Naive thymus-derived CD8-positive, alpha-beta T cell (primary cell): ENCODE results near the gene SFT2D1. TPM values are rescaled to one million over a fixed set of nuclear protein-coding genes. Genes with fewer than 3 reads are reported as not detected.

Source experiments
- ATAC-seq, 2 donors: fragments of 150-1000 bp; cut with Tn5 transposase in 1 of 2; sonication (Bioruptor Pico), chemical (Tn5 transposase) in 1 of 2; 1 replicate in 1 of 2; 2 replicates in 1 of 2; pipeline ENCODE4 v1.10.0; 2021; ENCODE audit warnings: mild to moderate bottlenecking in 2 of 2, moderate library complexity in 2 of 2
- POLR2A ChIA-PET: fragments of 350-600 bp; sonication (Branson Sonifier 250); formaldehyde crosslinking; loops from one replicate; lab custom pipeline; 2021; ENCODE audit warnings: antibody characterized with exemption; lab: Charles Lee
- DNase-seq, 10 donors: peaks; one replicate each; pipeline versions ENCODE4 v3.0.0 to v3.0.0-alpha.2; 2020 to 2022
- H3K27ac Mint-ChIP-seq, 10 donors: one replicate each; pipeline ENCODE4 v1.8.0; 2020 to 2022; ENCODE audit warnings: mild to moderate bottlenecking in 10 of 10, mixed read lengths in 10 of 10, moderate library complexity in 4 of 10, inconsistent platforms in 1 of 10
- H3K27me3 Mint-ChIP-seq, 5 donors: one replicate each; pipeline ENCODE4 v1.8.0; 2021 to 2022; ENCODE audit warnings: mixed read lengths in 5 of 5
- H3K36me3 Mint-ChIP-seq, 3 donors: one replicate each; pipeline ENCODE4 v1.8.0; 2020 to 2022; ENCODE audit warnings: mixed read lengths in 3 of 3, mild to moderate bottlenecking in 2 of 3, inconsistent platforms in 1 of 3
- H3K4me1 Mint-ChIP-seq, 4 donors: one replicate each; pipeline ENCODE4 v1.8.0; 2021 to 2022; ENCODE audit warnings: mixed read lengths in 4 of 4
- H3K4me3 Mint-ChIP-seq, 10 donors: one replicate each; pipeline ENCODE4 v1.8.0; 2020 to 2022; ENCODE audit warnings: mild to moderate bottlenecking in 10 of 10, mixed read lengths in 10 of 10, moderate library complexity in 6 of 10, inconsistent platforms in 1 of 10
- H3K9me3 Mint-ChIP-seq, 9 donors: one replicate each; pipeline ENCODE4 v1.8.0; 2020 to 2022; ENCODE audit warnings: mixed read lengths in 9 of 9, mild to moderate bottlenecking in 3 of 9, inconsistent platforms in 1 of 9, moderate library complexity in 1 of 9
- polyA plus RNA-seq, 3 donors: library from polyadenylated mRNA; unstranded; fragments of 300-500 nt; fragmentation: Illumina TruSeq; gene quantifications; one replicate each; pipeline ENCODE4 v1.2.3, GENCODE V29; 2021
- total RNA-seq, 8 experiments: library from RNA in 2 of 8; stranded (reverse) in 2 of 8; gene quantifications; one replicate each; pipeline ENCODE4 v1.2.3 and lab custom pipeline; 2021 to 2026

Gene SFT2D1
- total and polyA plus RNA-seq, 5 experiments from 2014 or later = 28.5 to 58.1 (median 44.2) TPM

DNA sequence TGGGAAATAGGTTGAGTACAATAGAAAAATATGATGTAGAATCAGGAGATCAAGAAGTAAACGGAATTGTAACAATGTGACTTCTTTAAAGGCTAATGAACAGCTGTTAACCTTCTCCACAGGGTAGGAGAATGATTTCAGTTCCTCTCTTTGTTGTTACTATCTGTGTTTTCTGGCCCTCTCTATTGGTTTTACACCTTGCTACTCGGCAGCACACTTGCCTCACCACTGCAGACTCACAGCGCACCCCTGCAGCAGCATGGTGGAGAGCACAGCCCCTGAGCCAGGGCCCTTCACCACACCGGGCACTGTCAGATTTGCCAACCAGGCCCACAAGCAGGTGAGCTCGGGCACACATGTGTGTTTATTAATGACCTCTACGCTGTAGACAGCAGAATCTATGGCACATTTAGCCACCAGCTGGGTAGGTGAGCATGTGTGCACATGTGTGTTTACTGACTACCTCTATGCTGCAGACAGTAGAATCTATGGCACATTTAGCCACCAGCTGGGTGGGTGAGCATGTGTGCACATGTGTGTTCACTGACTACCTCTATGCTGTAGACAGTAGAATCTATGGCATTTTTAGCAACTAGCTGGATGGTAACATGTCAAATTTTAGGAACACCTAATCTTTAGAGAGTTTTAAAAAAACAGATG is 16.8 kb downstream of the SFT2D1 start:
- Mint-ChIP-seq H3K27me3 (no peaks in the 10 kb centered on the region), H3K36me3 (peaks cover 5 to 77% (median 12%) of the 10 kb centered on the region in 3 donors), H3K4me3 (peak overlapping the region in 1 of 10 donors; percentile 22), H3K9me3 (no peaks in the 10 kb centered on the region), H3K27ac (peak overlapping the region in 1 of 10 donors; percentile 11), H3K4me1 (peaks cover 2 to 30% (median 12%) of the 10 kb centered on the region in 4 donors)
- POLR2A ChIA-PET = no interaction called here
- ATAC-seq (no peak), DNase-seq (no peak)

DNA sequence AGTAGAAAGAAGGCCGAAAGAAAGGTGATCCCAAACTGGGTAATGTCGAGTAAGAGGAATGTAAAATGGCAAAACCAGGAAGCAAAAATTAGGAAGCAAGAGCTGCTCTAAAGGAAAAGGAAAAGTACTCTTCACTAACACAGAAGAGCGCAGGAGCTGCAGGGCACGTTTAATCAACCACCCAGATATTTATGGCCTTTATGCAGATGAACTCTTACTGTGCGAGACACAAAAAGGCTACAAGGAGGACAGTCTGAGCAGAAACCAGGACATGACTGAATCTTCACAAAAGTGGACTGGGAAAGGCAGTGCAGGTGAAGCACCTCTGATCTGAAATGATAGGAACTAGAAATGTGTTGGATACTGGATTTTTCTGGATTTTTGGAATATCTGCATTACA is 18.9 kb downstream of the SFT2D1 start:
- Mint-ChIP-seq H3K36me3 (peaks cover 5 to 79% (median 15%) of the 10 kb centered on the region in 3 donors), H3K27me3 (no peaks in the 10 kb centered on the region)
- POLR2A ChIA-PET = no interaction called here

DNA sequence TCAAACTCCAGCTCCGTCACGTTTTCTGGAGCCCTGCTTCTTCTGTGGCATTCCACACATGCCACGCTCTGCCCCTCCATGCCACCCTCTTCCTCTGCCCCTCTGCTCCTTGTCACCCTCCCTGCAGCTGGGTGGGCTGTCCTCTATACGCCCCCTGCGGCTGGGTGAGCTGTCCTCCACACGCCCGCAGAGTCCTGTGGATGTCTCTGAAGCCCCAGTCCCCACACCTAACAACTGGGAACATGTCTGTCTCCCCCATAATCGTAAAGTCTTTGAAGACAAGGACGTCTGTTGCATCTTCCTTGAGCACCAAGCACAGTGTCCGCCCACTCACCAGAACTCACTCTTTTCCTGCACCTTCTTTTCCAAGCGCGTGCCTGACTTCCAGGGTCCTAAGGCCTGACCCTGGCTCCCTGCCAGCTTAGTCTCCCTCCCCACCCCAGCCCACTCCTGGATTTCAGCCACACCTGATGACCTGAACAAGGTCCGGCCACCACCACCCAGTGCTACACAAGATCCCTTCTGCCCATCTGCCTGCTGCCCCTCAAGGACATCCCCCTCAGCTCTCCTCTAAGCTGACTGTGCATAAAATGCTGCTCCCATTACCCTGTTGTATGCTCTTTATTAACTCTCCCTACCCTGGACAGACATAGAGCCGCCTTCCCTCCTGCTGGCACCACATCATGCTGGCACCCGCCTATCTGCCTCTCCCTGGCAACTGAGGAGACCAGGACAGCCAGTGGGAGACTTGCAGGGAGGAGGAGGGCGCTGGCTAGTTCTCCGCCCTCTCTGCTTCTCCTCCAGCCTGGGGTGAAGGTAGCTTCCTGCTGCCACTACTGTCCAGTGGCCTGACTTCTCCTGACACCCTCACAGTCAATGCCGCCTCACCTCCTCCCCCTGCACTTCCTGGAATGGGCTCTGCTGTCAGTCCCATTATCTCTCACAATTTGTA is 23.4 kb downstream of the SFT2D1 start:
- Mint-ChIP-seq H3K4me1 (peaks cover 0 to 8% (median 1%) of the 10 kb centered on the region in 4 donors), H3K4me3 (no peak overlapping the region), H3K36me3 (peaks cover 5 to 42% (median 6%) of the 10 kb centered on the region in 3 donors), H3K9me3 (no peaks in the 10 kb centered on the region), H3K27me3 (no peaks in the 10 kb centered on the region), H3K27ac (peak overlapping the region in 4 of 10 donors; percentile 19 to 75 (median 50))
- POLR2A ChIA-PET = no interaction called here
- ATAC-seq (no peak), DNase-seq (no peak)

More for the DNA sequence above, 18.9 kb downstream of the SFT2D1 start:
- no peaks in the 10 kb centered on the region for H3K9me3 Mint-ChIP-seq
- ATAC-seq (no peak), DNase-seq (no peak)
- peaks cover 6 to 23% (median 9%) of the 10 kb centered on the region in 4 donors for H3K4me1 Mint-ChIP-seq
- H3K27ac Mint-ChIP-seq = peak overlapping the region in 1 of 10 donors; percentile 11
- no peak overlapping the region for H3K4me3 Mint-ChIP-seq

DNA sequence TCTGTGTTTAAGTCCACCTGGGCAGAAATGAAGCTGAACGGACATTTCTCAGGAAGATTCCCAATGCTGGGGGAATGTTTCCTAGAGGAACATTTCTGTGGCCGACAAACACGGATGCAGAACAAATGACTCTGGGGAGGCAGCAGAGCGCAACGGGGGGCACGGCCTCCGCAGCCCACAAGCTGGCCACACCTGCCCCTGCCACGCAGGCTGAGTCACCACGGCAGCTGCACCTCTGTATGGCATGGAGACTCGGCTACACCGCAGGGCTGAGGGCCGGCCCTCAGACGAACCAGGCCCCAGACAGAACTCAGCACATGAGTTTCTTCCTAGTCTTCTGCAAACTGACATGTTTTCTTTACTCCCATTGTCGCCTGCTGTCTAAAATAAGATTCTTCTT is 24.1 kb downstream of the SFT2D1 start:
- Mint-ChIP-seq H3K27ac (peak overlapping the region in 2 of 10 donors; percentile 19 to 75), H3K4me3 (no peak overlapping the region), H3K36me3 (peaks cover 3 to 35% (median 6%) of the 10 kb centered on the region in 3 donors), H3K27me3 (no peaks in the 10 kb centered on the region), H3K4me1 (peaks cover 0 to 7% (median 2%) of the 10 kb centered on the region in 4 donors), H3K9me3 (no peaks in the 10 kb centered on the region)
- ATAC-seq (no peak), DNase-seq (no peak)
- POLR2A ChIA-PET = no interaction called here

DNA sequence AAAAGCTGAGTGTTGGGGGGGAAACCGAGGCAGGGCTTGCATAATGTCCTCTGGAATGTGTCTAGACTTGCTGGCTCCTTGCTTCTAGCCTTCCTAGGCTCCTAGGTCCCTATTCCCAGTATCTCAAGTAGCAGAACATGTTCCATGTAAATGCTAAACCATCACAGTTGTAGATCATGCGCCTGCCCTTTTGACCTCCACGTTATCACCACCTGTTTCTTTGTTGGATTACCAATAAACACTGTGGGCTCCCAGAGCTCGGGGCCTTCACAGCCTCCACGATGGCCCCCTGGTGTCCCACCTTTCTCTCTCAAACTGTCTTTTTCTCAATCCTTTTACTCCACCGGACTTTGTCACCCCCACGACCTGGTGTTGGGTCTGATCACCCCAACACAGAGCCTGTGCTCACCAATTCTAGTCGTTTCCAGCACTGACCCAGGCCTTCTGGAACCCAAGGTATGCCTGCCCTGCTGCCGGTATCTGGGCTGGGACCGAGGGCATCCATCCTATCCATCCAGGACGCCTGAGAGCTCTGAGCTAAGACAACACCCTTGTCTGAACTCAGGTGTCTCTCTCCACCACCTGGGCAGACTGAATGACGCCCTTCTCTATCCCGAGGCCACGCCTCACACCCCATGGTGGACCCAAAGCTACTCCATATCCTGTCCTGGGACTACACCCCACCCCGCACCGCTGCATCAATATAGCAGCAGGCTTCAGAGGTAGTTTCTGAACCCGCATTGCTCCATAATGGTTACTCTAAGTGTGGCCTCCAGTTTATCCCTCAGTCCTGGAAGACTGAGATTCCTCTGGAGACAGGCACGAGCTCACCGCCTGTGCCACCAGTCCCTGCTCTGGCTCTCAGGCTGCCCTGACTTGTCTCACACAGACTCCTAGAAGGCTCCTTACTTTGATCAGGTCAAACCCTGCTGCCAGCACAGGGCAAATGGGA is 24.8 kb downstream of the SFT2D1 start:
- no peak for DNase-seq
- Mint-ChIP-seq H3K4me3 (no peak overlapping the region), H3K9me3 (no peaks in the 10 kb centered on the region), H3K27me3 (no peaks in the 10 kb centered on the region), H3K27ac (peak overlapping the region in 4 of 10 donors; percentile 21 to 54 (median 37)), H3K36me3 (peaks cover 0 to 29% (median 6%) of the 10 kb centered on the region in 3 donors), H3K4me1 (peaks cover 0 to 6% (median 2%) of the 10 kb centered on the region in 4 donors)
- no peak for ATAC-seq
- POLR2A ChIA-PET = no interaction called here

DNA sequence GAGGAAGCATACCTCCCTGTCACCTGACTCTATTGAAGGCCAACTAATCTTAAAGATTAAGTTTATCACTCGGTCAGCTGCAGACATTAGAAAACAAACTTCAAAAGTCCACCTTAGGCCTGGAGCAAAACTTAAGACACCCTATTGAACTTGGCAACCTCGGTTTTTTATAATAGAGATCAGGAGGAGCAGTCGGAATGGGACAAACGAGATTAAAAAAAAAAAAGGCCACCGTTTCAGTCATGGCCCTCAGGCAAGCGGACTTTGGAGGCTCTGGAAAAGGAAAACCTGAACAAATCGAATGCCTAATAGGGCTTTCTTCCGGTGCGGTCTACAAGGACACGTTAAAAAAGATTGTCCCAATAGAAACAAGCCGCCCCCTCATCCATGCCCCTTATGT is 26.9 kb downstream of the SFT2D1 start:
- peaks cover 0 to 6% (median 2%) of the 10 kb centered on the region in 4 donors for H3K4me1 Mint-ChIP-seq
- peak overlapping the region in 1 of 10 donors; percentile 70 for H3K27ac Mint-ChIP-seq
- H3K27me3 Mint-ChIP-seq = no peaks in the 10 kb centered on the region
- no peak overlapping the region for H3K4me3 Mint-ChIP-seq
- no peaks in the 10 kb centered on the region for H3K9me3 Mint-ChIP-seq
- DNase-seq (no peak), ATAC-seq (no peak)
- peaks cover 0 to 13% (median 3%) of the 10 kb centered on the region in 3 donors for H3K36me3 Mint-ChIP-seq
- POLR2A ChIA-PET = no interaction called here

DNA sequence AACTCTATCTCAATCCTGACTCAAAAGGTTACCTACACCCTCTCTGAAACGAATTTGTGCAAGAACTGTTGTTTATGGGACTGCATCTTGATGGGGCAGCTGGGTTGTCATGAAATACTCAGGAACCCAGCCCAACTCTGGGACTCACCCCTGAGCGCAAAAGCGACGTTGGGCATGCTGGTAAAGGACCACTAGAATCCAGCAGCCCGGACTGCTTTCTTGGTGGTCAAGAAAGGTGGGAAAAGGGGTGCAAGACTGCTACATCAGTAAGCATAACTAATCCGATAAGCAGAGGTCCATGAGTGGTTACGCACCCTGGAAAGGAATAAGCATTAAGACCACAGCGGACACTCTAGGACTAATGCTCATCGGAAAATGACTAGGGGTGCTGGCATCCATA is 27.9 kb downstream of the SFT2D1 start:
- POLR2A ChIA-PET = interaction anchor here (1.1 kb wide), 1 partner anchor 86 kb away, joined by 3 read pairs; no protein-coding TSS in a partner anchor
- peaks cover 0 to 6% (median 2%) of the 10 kb centered on the region in 4 donors for H3K4me1 Mint-ChIP-seq
- H3K27me3 Mint-ChIP-seq = peaks cover 0 to 10% (median 6%) of the 10 kb centered on the region in 5 donors
- H3K36me3 Mint-ChIP-seq = peaks cover 0 to 6% (median 3%) of the 10 kb centered on the region in 3 donors
- no peak overlapping the region for H3K4me3 Mint-ChIP-seq
- no peak overlapping the region for H3K27ac Mint-ChIP-seq
- no peaks in the 10 kb centered on the region for H3K9me3 Mint-ChIP-seq
- ATAC-seq = no peak
- DNase-seq = no peak

DNA sequence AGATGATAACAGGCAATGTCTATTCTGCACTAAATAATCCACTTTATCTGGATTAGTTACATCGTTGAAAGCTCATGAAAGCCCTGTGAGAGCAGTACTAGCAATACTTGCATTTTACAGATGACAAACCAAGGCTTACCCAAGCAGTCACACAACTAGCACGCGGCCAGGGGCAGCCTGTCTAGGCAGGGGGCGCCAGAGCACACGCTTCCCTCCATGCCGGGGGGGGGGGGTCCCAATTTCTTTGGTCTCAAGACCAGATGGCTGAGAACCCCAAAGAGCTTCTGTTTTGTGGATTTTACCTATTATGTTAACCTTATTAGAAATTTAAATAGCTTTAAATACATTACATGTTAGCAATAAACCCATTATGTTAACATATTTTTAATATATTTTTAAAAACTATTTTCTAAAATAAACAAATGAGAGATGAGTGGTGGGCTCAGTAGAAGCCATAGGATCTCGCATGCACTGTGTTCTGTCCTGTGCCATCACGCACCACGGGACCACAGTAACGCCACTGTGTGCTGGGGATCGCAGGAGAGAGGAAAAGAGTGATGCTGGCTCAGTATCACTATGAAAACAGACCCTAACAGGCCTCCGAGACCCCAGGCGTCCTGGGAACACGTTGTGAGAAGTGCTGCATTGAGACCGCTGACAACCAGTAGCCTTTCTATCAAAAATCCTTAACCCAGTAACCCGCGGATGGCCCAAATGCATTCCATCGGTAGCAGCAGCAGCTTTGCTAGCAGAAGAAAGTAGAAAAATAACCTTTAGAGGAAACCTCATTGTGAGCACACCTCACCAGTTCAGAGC is 28.9 kb downstream of the SFT2D1 start:
- POLR2A ChIA-PET = interaction anchor here (1.1 kb wide), 1 partner anchor 87 kb away, joined by 3 read pairs; no protein-coding TSS in a partner anchor
- Mint-ChIP-seq H3K27me3 (peaks cover 6 to 20% (median 12%) of the 10 kb centered on the region in 5 donors), H3K4me1 (peaks cover 0 to 6% (median 3%) of the 10 kb centered on the region in 4 donors), H3K36me3 (peaks cover 0 to 2% (median 0%) of the 10 kb centered on the region in 3 donors), H3K4me3 (no peak overlapping the region), H3K9me3 (no peaks in the 10 kb centered on the region), H3K27ac (no peak overlapping the region)
- peak in 9 of 10 donors; percentile 27 to 72 (median 51) for DNase-seq
- peak; percentile 93 to 97 for ATAC-seq

DNA sequence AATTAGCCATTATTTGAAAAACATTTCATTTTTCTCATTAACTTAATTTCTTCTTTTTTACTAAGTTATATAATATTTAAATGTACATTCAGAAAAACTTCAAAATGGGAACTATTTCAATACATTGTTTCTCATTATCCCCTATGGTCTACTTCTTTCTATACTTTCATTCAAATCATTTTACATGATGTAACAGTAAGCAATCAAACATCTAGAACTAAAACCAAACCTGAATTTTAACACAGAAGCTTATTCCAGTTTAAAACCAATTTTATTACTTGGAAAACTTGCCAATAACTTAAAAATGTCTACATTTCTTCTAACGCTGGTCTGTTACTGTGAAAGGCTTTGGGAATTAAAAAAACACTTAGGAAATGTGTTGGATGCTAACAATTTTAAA is 29.5 kb downstream of the SFT2D1 start:
- H3K27ac Mint-ChIP-seq = no peak overlapping the region
- peaks cover 0 to 2% (median 0%) of the 10 kb centered on the region in 3 donors for H3K36me3 Mint-ChIP-seq
- no peaks in the 10 kb centered on the region for H3K9me3 Mint-ChIP-seq
- ATAC-seq = no peak
- POLR2A ChIA-PET = no interaction called here
- no peak for DNase-seq
- H3K27me3 Mint-ChIP-seq = peaks cover 6 to 20% (median 12%) of the 10 kb centered on the region in 5 donors
- no peak overlapping the region for H3K4me3 Mint-ChIP-seq
- peaks cover 0 to 6% (median 3%) of the 10 kb centered on the region in 4 donors for H3K4me1 Mint-ChIP-seq

DNA sequence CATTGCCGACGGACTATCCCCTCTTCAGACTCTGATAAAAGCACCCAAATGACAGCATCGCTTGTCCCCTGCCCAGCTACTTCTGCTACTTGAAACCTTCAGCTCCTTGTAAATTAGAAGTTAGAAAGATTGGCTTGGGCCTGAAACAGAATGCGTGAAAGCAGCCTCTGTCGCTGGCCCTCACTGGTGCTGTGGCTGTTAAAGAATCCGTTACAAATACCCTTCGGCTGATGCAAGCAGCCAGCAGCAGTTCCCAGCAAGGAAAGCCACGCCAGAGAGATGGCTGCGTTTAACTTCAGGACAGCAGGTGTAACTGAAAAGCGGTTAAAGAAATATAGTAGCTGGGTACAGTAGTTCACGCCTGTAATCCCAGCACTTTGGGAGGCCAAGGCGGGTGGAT is 31.7 kb downstream of the SFT2D1 start:
- Mint-ChIP-seq H3K36me3 (peaks cover 0 to 6% (median 2%) of the 10 kb centered on the region in 3 donors), H3K27ac (no peak overlapping the region), H3K4me3 (no peak overlapping the region), H3K9me3 (no peaks in the 10 kb centered on the region), H3K4me1 (peaks cover 0 to 9% (median 2%) of the 10 kb centered on the region in 4 donors), H3K27me3 (peaks cover 6 to 31% (median 20%) of the 10 kb centered on the region in 5 donors)
- no peak for DNase-seq
- no peak for ATAC-seq
- POLR2A ChIA-PET = no interaction called here

DNA sequence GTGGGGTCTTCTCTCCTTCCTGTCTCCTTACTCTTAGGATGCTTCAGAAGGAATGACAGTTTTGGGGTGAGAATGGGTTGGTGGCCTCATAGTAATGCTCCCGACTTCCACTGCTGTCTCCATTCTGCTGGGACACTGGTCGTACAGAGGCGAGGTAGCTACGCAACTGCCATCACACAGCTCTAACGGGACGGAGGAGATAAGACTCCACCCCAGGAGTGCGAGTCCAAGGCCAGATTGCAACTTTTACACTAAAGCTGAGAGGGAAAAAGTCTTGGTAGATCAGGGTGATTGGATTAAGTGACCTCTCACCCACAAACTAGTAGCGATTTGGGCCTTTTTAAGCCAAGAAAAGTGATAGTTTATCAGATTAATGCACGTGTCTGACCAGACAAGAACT is 32.4 kb downstream of the SFT2D1 start:
- H3K27ac Mint-ChIP-seq = no peak overlapping the region
- no peaks in the 10 kb centered on the region for H3K9me3 Mint-ChIP-seq
- ATAC-seq = no peak
- H3K4me3 Mint-ChIP-seq = no peak overlapping the region
- H3K4me1 Mint-ChIP-seq = peaks cover 0 to 9% (median 2%) of the 10 kb centered on the region in 4 donors
- H3K36me3 Mint-ChIP-seq = peaks cover 0 to 6% (median 2%) of the 10 kb centered on the region in 3 donors
- DNase-seq = no peak
- peaks cover 12 to 37% (median 26%) of the 10 kb centered on the region in 5 donors for H3K27me3 Mint-ChIP-seq
- POLR2A ChIA-PET = no interaction called here
